ENCODE measurements around the gene NAA60. TPM values are rescaled to one million over a fixed set of nuclear protein-coding genes. Genes with fewer than 3 reads are reported as not detected.

NAA60 gene
- total RNA-seq, 1 donor from 2014 or later, result 15.7 TPM

DNA sequence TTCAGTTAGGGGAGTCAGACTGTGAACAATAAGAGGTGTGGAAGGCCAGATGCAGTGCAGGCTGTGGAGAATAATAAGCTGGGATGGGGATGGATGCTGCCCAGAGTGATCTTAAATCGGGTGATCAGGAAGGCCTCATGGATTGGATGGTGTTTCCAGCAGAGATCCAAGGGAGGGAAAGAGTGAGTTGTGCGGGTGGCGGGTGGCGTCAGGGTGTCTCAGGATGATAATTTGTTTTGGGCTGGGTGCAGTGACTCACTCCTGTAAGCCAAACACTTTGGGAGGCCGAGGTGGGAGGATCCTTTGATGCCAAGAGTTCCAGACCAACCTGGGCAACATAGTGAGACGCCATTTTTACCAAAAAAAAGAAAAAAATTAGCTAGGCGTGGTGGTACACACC is 65.3 kb downstream of the NAA60 start:
- H3K9me3 ChIP-seq (ENCODE audit: control insufficient read depth in 3 of 3, low read length in 3 of 3), result no peaks in the 10 kb centered on the region
- peaks cover 38 to 57% (median 53%) of the 10 kb centered on the region in 3 donors for H3K36me3 ChIP-seq (ENCODE audit: control insufficient read depth in 3 of 3, insufficient read depth in 3 of 3, low read length in 3 of 3)
- no peaks in the 10 kb centered on the region for H3K27me3 ChIP-seq (ENCODE audit: control insufficient read depth in 3 of 3, insufficient read depth in 3 of 3, low read length in 3 of 3)
- H3K9ac ChIP-seq (ENCODE audit: low read depth in 1 of 3, low read length in 3 of 3), result no peak overlapping the region
- H3K4me1 ChIP-seq (ENCODE audit: control insufficient read depth in 3 of 3, insufficient read depth in 3 of 3, low read length in 3 of 3), result no peaks in the 10 kb centered on the region
- H3K27ac ChIP-seq (ENCODE audit: low read depth, low read length), result no peak overlapping the region
- H3K4me3 ChIP-seq (ENCODE audit: low read length in 3 of 3), result no peak overlapping the region

DNA sequence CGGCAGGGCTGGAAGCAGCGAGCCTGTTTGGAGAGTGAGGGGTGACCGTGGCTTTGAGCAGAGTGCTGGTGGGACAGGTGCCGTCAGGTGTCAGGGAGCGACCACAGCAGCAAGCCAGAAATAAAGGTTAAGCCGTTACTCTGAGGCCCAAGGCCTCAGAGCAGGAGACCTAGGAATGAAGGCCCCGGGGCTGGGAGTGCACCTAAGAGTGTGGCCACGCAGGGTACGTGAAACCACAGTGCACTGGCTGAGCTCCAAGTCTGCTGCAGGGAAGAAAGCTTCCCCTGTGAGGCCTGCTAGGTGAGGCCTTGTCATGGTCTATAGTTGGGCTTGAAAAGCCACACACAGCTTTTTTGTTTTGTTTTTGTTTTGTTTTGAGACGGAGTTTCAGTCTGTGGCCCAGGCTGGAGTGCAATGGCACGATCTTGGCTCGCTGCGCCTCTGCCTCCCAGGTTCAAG is 66.0 kb downstream of the NAA60 start:
- H3K9me3 ChIP-seq (ENCODE audit: control insufficient read depth in 3 of 3, low read length in 3 of 3), result no peaks in the 10 kb centered on the region
- no peaks in the 10 kb centered on the region for H3K27me3 ChIP-seq (ENCODE audit: control insufficient read depth in 3 of 3, insufficient read depth in 3 of 3, low read length in 3 of 3)
- no peak overlapping the region for H3K27ac ChIP-seq (ENCODE audit: low read depth, low read length)
- H3K4me3 ChIP-seq (ENCODE audit: low read length in 3 of 3), result no peak overlapping the region
- H3K9ac ChIP-seq (ENCODE audit: low read depth in 1 of 3, low read length in 3 of 3), result no peak overlapping the region
- peaks cover 46 to 65% (median 60%) of the 10 kb centered on the region in 3 donors for H3K36me3 ChIP-seq (ENCODE audit: control insufficient read depth in 3 of 3, insufficient read depth in 3 of 3, low read length in 3 of 3)
- no peaks in the 10 kb centered on the region for H3K4me1 ChIP-seq (ENCODE audit: control insufficient read depth in 3 of 3, insufficient read depth in 3 of 3, low read length in 3 of 3)

DNA sequence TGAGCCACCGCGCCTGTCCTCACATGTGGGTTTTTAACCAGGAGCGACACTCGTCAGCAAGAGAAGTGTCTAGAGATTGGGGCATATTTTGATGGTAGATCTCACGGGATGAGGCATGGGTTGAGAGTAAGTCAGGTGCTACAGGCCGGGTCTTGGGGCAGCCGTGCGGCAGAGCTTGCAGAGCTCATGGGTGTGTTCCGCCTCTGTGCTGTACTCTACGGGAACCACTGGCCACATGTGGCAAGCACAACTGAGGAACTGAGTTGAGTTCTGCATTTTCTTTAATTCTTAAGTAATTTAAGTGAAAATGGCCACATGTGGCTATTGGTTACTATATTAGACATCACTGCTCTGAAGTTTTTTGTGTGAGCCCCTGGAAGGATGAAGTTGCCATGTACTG is 66.9 kb downstream of the NAA60 start:
- Histone ChIP-seq H3K27ac (ENCODE audit: low read depth, low read length) (no peak overlapping the region), H3K36me3 (ENCODE audit: control insufficient read depth in 3 of 3, insufficient read depth in 3 of 3, low read length in 3 of 3) (peaks cover 50 to 69% (median 68%) of the 10 kb centered on the region in 3 donors), H3K9me3 (ENCODE audit: control insufficient read depth in 3 of 3, low read length in 3 of 3) (no peaks in the 10 kb centered on the region), H3K9ac (ENCODE audit: low read depth in 1 of 3, low read length in 3 of 3) (no peak overlapping the region), H3K4me1 (ENCODE audit: control insufficient read depth in 3 of 3, insufficient read depth in 3 of 3, low read length in 3 of 3) (no peaks in the 10 kb centered on the region), H3K4me3 (ENCODE audit: low read length in 3 of 3) (no peak overlapping the region), H3K27me3 (ENCODE audit: control insufficient read depth in 3 of 3, insufficient read depth in 3 of 3, low read length in 3 of 3) (no peaks in the 10 kb centered on the region)

- peaks cover 56 to 72% (median 70%) of the 10 kb centered on the region in 3 donors for H3K36me3 ChIP-seq (ENCODE audit: control insufficient read depth in 3 of 3, insufficient read depth in 3 of 3, low read length in 3 of 3)
- H3K4me1 ChIP-seq (ENCODE audit: control insufficient read depth in 3 of 3, insufficient read depth in 3 of 3, low read length in 3 of 3), result no peaks in the 10 kb centered on the region
- no peak overlapping the region for H3K4me3 ChIP-seq (ENCODE audit: low read length in 3 of 3)
- no peaks in the 10 kb centered on the region for H3K9me3 ChIP-seq (ENCODE audit: control insufficient read depth in 3 of 3, low read length in 3 of 3)
- no peaks in the 10 kb centered on the region for H3K27me3 ChIP-seq (ENCODE audit: control insufficient read depth in 3 of 3, insufficient read depth in 3 of 3, low read length in 3 of 3)
- no peak overlapping the region for H3K27ac ChIP-seq (ENCODE audit: low read depth, low read length)
- H3K9ac ChIP-seq (ENCODE audit: low read depth in 1 of 3, low read length in 3 of 3), result no peak overlapping the region
Observed at GRCh38 chr16:3511286-3512180, 68.1 kb downstream of the NAA60 start.

DNA sequence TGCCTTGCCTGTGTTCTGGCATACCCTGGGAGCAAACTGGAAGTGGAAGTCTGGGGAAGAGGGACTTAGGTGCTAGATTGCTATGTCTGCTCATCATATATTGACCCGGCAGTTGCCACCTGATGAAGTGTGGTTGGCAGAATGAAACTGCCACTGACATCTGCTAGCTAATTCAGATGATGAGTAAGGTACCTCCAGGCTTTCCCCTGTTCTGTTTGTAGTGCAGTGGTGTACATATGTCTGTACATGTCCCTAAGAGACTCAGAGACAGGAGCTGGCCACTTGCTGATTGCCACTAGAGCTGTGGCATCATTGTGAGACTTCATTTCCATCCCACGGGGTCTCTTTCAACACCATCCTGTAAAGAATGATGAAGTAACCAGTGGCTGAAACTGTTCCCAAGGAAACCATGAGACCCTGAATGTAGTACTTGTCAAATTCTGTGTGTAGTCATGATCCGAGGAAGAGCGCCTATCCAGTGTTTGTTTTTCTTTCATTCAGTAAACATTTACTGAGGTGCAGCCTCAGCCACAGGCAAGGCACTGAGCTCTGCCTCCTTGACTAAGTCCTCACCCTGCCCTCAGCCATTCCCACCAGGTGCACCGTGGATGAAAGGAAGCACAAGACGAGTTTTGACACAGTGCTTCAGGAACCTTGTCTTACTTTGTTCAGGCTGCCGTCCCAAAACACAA is 70.6 kb downstream of the NAA60 start:
- Histone ChIP-seq H3K9ac (ENCODE audit: low read depth in 1 of 3, low read length in 3 of 3) (no peak overlapping the region), H3K27ac (ENCODE audit: low read depth, low read length) (no peak overlapping the region), H3K27me3 (ENCODE audit: control insufficient read depth in 3 of 3, insufficient read depth in 3 of 3, low read length in 3 of 3) (no peaks in the 10 kb centered on the region), H3K36me3 (ENCODE audit: control insufficient read depth in 3 of 3, insufficient read depth in 3 of 3, low read length in 3 of 3) (peaks cover 50 to 73% (median 66%) of the 10 kb centered on the region in 3 donors), H3K9me3 (ENCODE audit: control insufficient read depth in 3 of 3, low read length in 3 of 3) (no peaks in the 10 kb centered on the region), H3K4me3 (ENCODE audit: low read length in 3 of 3) (no peak overlapping the region), H3K4me1 (ENCODE audit: control insufficient read depth in 3 of 3, insufficient read depth in 3 of 3, low read length in 3 of 3) (no peaks in the 10 kb centered on the region)

DNA sequence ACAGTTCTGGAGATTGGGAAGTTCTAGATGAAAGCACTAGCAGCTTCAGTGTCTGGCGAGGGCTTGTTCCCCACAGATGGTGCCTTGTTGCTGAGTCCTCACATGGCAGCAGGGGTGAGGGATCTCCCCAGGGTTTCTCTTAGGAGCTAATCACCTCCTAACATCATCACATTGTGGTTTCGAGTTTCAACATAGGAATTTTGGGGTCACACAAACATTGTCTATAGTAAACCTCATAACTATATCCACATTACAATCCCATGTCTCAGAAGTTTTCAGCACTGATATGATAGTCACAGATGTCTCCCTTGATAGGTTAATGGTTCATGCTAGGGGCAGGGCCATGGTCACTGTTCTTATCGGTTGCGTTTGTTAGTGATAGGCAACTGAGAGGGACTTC is 71.1 kb downstream of the NAA60 start:
- H3K9me3 ChIP-seq (ENCODE audit: control insufficient read depth in 3 of 3, low read length in 3 of 3), result no peaks in the 10 kb centered on the region
- H3K27me3 ChIP-seq (ENCODE audit: control insufficient read depth in 3 of 3, insufficient read depth in 3 of 3, low read length in 3 of 3), result no peaks in the 10 kb centered on the region
- no peak overlapping the region for H3K4me3 ChIP-seq (ENCODE audit: low read length in 3 of 3)
- no peak overlapping the region for H3K27ac ChIP-seq (ENCODE audit: low read depth, low read length)
- H3K9ac ChIP-seq (ENCODE audit: low read depth in 1 of 3, low read length in 3 of 3), result no peak overlapping the region
- H3K4me1 ChIP-seq (ENCODE audit: control insufficient read depth in 3 of 3, insufficient read depth in 3 of 3, low read length in 3 of 3), result no peaks in the 10 kb centered on the region
- H3K36me3 ChIP-seq (ENCODE audit: control insufficient read depth in 3 of 3, insufficient read depth in 3 of 3, low read length in 3 of 3), result peaks cover 52 to 69% (median 66%) of the 10 kb centered on the region in 3 donors

- no peaks in the 10 kb centered on the region for H3K4me1 ChIP-seq (ENCODE audit: control insufficient read depth in 3 of 3, insufficient read depth in 3 of 3, low read length in 3 of 3)
- H3K9me3 ChIP-seq (ENCODE audit: control insufficient read depth in 3 of 3, low read length in 3 of 3), result no peaks in the 10 kb centered on the region
- H3K9ac ChIP-seq (ENCODE audit: low read depth in 1 of 3, low read length in 3 of 3), result no peak overlapping the region
- H3K27ac ChIP-seq (ENCODE audit: low read depth, low read length), result no peak overlapping the region
- peaks cover 52 to 68% (median 68%) of the 10 kb centered on the region in 3 donors for H3K36me3 ChIP-seq (ENCODE audit: control insufficient read depth in 3 of 3, insufficient read depth in 3 of 3, low read length in 3 of 3)
- H3K27me3 ChIP-seq (ENCODE audit: control insufficient read depth in 3 of 3, insufficient read depth in 3 of 3, low read length in 3 of 3), result no peaks in the 10 kb centered on the region
- no peak overlapping the region for H3K4me3 ChIP-seq (ENCODE audit: low read length in 3 of 3)
Observed at GRCh38 chr16:3515897-3516296, 72.4 kb downstream of the NAA60 start.

DNA sequence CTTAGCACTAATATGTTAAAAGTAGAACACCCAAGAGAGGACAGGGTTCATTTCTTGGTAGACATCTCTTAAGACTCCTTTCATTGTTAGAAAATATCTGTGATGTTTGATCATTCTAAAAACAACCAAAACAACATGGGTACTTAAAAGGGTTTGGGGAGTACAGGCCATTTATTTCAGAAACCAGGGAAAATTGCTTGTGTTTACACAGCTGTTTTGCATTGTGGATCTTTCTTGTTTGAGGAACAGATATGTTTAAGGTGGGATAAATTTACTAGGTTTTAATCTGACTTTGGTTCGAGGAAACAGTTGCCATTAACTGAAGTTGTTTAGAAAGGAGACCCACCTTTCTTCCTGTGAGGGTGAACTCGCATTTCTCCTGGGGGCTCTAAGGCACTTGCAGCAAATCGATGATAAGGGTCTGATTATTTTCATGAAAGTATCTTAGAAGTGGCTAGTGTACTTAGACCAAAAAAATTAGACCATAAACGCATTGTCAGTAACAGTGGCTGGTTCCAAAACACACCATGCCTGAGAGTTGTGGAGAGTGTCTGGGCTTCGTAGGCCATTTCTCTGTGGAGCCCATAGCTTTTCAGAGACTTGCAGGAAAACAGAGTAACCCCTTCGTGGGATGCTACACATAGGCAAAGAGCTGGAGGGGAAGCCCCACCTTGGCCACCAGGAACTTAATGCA is 75.0 kb downstream of the NAA60 start:
- Histone ChIP-seq H3K9me3 (ENCODE audit: control insufficient read depth in 3 of 3, low read length in 3 of 3) (no peaks in the 10 kb centered on the region), H3K9ac (ENCODE audit: low read depth in 1 of 3, low read length in 3 of 3) (no peak overlapping the region), H3K4me1 (ENCODE audit: control insufficient read depth in 3 of 3, insufficient read depth in 3 of 3, low read length in 3 of 3) (no peaks in the 10 kb centered on the region), H3K27me3 (ENCODE audit: control insufficient read depth in 3 of 3, insufficient read depth in 3 of 3, low read length in 3 of 3) (no peaks in the 10 kb centered on the region), H3K27ac (ENCODE audit: low read depth, low read length) (no peak overlapping the region), H3K36me3 (ENCODE audit: control insufficient read depth in 3 of 3, insufficient read depth in 3 of 3, low read length in 3 of 3) (peaks cover 43 to 58% (median 56%) of the 10 kb centered on the region in 3 donors), H3K4me3 (ENCODE audit: low read length in 3 of 3) (no peak overlapping the region)

GRCh38 chr16:3518986-3519348 is 75.5 kb downstream of the NAA60 start:
- Histone ChIP-seq H3K4me3 (ENCODE audit: low read length in 3 of 3) (no peak overlapping the region), H3K9ac (ENCODE audit: low read depth in 1 of 3, low read length in 3 of 3) (no peak overlapping the region), H3K9me3 (ENCODE audit: control insufficient read depth in 3 of 3, low read length in 3 of 3) (no peaks in the 10 kb centered on the region), H3K27ac (ENCODE audit: low read depth, low read length) (no peak overlapping the region), H3K36me3 (ENCODE audit: control insufficient read depth in 3 of 3, insufficient read depth in 3 of 3, low read length in 3 of 3) (peaks cover 42 to 59% (median 56%) of the 10 kb centered on the region in 3 donors), H3K4me1 (ENCODE audit: control insufficient read depth in 3 of 3, insufficient read depth in 3 of 3, low read length in 3 of 3) (no peaks in the 10 kb centered on the region), H3K27me3 (ENCODE audit: control insufficient read depth in 3 of 3, insufficient read depth in 3 of 3, low read length in 3 of 3) (no peaks in the 10 kb centered on the region)
